HEK293T (cell line): ENCODE measurements around the gene ZIC1.

Experiments used
- CTCF ChIA-PET: fragments of 350-600 bp; formaldehyde crosslinking; extraction: SDS; loops from one replicate; lab custom pipeline; 2021; ENCODE audit warnings: antibody characterized with exemption, inconsistent platforms; lab: Yijun Ruan, JAX
- POLR2A ChIA-PET: fragments of 350-600 bp; formaldehyde crosslinking; extraction: SDS; loops from one replicate; lab custom pipeline; 2020; ENCODE audit warnings: antibody characterized with exemption, inconsistent platforms; lab: Yijun Ruan, JAX
- DNase-seq: peaks from one replicate; pipeline ENCODE4 v3.0.0; 2012; ENCODE audit warnings: mixed read lengths; ENCODE audit errors: extremely low spot score
- ARNT ChIP-seq: fragments of 450-650 bp; IDR thresholded peaks from 2 replicates; pipeline ENCODE4 v1.6.1; 2017; ENCODE audit warnings: mild to moderate bottlenecking
- BHLHE40 ChIP-seq: fragments of 450-650 bp; IDR thresholded peaks from 2 replicates; pipeline ENCODE4 v1.6.1; 2016; ENCODE audit warnings: mild to moderate bottlenecking, moderate library complexity, borderline replicate concordance
- CTBP1 ChIP-seq: fragments of 450-650 bp; IDR thresholded peaks from 2 replicates; pipeline ENCODE4 v1.6.1; 2016; ENCODE audit warnings: borderline replicate concordance
- ELF4 ChIP-seq: fragments of 450-650 bp; IDR thresholded peaks from 2 replicates; pipeline ENCODE4 v1.6.1; 2017; ENCODE audit warnings: antibody characterized with exemption
- FOXA1 ChIP-seq: fragments of 450-650 bp; IDR thresholded peaks from 2 replicates; pipeline ENCODE4 v1.6.1; 2016; ENCODE audit warnings: mild to moderate bottlenecking
- FOXK2 ChIP-seq: fragments of 450-650 bp; IDR thresholded peaks from 2 replicates; pipeline ENCODE4 v1.6.1; 2016; ENCODE audit warnings: mild to moderate bottlenecking
- FOXM1 ChIP-seq: fragments of 450-650 bp; IDR thresholded peaks from 2 replicates; pipeline ENCODE4 v1.6.1; 2017; ENCODE audit warnings: mild to moderate bottlenecking, borderline replicate concordance
- HDGF ChIP-seq: fragments of 450-650 bp; IDR thresholded peaks from 2 replicates; pipeline ENCODE4 v1.6.1; 2017; ENCODE audit warnings: antibody characterized with exemption, borderline replicate concordance
- L3MBTL2 ChIP-seq: fragments of 450-650 bp; conservative IDR thresholded peaks from 2 replicates; pipeline ENCODE4 v1.6.1; 2016; ENCODE audit warnings: mild to moderate bottlenecking
- LEF1 ChIP-seq: fragments of 450-650 bp; IDR thresholded peaks from 2 replicates; pipeline ENCODE4 v1.6.1; 2017; ENCODE audit warnings: mild to moderate bottlenecking, borderline replicate concordance
- NFRKB ChIP-seq: fragments of 450-650 bp; IDR thresholded peaks from 2 replicates; pipeline ENCODE4 v1.6.1; 2016; ENCODE audit warnings: mild to moderate bottlenecking, moderate library complexity
- SP1 ChIP-seq: fragments of 450-650 bp; IDR thresholded peaks from 2 replicates; pipeline ENCODE4 v1.6.1; 2017
- SUZ12 ChIP-seq: fragments of 450-650 bp; IDR thresholded peaks from 2 replicates; pipeline ENCODE4 v1.6.1; 2016; ENCODE audit warnings: mild to moderate bottlenecking
- TARDBP ChIP-seq: fragments of 450-650 bp; IDR thresholded peaks from 2 replicates; pipeline ENCODE4 v1.6.1; 2016
- ZNF384 ChIP-seq: fragments of 450-650 bp; IDR thresholded peaks from 2 replicates; pipeline ENCODE4 v1.6.1; 2016
- TF ChIP-seq, protein P1 (sequence below): fragments of 450-650 bp; IDR thresholded peaks from 2 replicates; pipeline ENCODE4 v1.6.1; 2016

ZIC1 gene

GRCh38 chr3:147410526-147411237 lies 1.5 kb downstream of the ZIC1 start:
- no peak for DNase-seq
- ChIA-PET POLR2A (no interaction called here), CTCF (no interaction called here)
- TF ChIP-seq CTBP1: no peak
- no peak for TF ChIP-seq ZNF384
- TF ChIP-seq NFRKB: no peak
- TF ChIP-seq ELF4: no peak
- no peak for TF ChIP-seq FOXM1
- TF ChIP-seq L3MBTL2: no peak
- no peak for TF ChIP-seq FOXK2
- no peak for TF ChIP-seq FOXA1
- no peak for TF ChIP-seq SUZ12
- TF ChIP-seq TARDBP: no peak
- TF ChIP-seq SP1: no peak
- TF ChIP-seq, protein P1, sequence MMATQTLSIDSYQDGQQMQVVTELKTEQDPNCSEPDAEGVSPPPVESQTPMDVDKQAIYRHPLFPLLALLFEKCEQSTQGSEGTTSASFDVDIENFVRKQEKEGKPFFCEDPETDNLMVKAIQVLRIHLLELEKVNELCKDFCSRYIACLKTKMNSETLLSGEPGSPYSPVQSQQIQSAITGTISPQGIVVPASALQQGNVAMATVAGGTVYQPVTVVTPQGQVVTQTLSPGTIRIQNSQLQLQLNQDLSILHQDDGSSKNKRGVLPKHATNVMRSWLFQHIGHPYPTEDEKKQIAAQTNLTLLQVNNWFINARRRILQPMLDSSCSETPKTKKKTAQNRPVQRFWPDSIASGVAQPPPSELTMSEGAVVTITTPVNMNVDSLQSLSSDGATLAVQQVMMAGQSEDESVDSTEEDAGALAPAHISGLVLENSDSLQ: no peak
- TF ChIP-seq HDGF: no peak
- TF ChIP-seq ARNT: no peak
- no peak for TF ChIP-seq BHLHE40
- no peak for TF ChIP-seq LEF1

- TF ChIP-seq L3MBTL2: no peak
- TF ChIP-seq ZNF384: no peak
- TF ChIP-seq FOXK2: no peak
- no peak for TF ChIP-seq SUZ12
- no peak for TF ChIP-seq FOXM1
- ChIA-PET CTCF (no interaction called here), POLR2A (no interaction called here)
- no peak for DNase-seq
These were observed 2.2 kb downstream of the ZIC1 start for GRCh38 chr3:147411238-147411814.

DNA sequence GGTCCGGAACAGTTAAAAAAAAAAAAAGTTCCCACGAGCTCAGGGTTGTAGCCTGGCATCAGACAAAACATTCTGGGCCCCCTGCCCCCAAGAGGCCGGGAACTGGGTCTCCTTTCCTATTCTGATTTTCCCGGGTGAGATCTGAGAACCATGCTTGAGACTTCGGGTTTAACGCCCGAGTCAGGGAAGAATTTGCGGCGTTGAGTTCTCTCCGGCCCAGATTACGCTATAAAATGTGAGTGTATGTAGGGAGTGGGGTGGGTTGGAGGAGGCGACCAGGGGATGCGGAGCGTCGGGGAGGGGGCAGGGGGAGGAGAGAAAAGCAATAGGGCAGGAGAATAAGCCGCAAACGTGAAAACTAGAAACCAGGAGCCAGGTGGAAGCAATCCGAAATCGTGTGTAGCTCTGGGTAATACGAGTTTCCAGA lies 2.7 kb downstream of the ZIC1 start:
- no peak for TF ChIP-seq ZNF384
- POLR2A ChIA-PET: no interaction called here
- no peak for DNase-seq
- CTCF ChIA-PET: no interaction called here

- ChIA-PET CTCF (no interaction called here), POLR2A (no interaction called here)
- TF ChIP-seq BHLHE40: no peak
- no peak for TF ChIP-seq SUZ12
- TF ChIP-seq NFRKB: no peak
- TF ChIP-seq ZNF384: no peak
- TF ChIP-seq FOXA1: no peak
- DNase-seq: no peak
These were observed 3.2 kb downstream of the ZIC1 start for GRCh38 chr3:147412261-147412916.

- no peak for DNase-seq
- CTCF ChIA-PET: no interaction called here
- POLR2A ChIA-PET: no interaction called here
- no peak for TF ChIP-seq FOXM1
- TF ChIP-seq BHLHE40: no peak
- TF ChIP-seq SP1: no peak
- TF ChIP-seq HDGF: no peak
- TF ChIP-seq, protein P1: no peak
- no peak for TF ChIP-seq TARDBP
- TF ChIP-seq LEF1: no peak
- no peak for TF ChIP-seq FOXA1
- TF ChIP-seq SUZ12: no peak
- no peak for TF ChIP-seq ARNT
- TF ChIP-seq FOXK2: no peak
- TF ChIP-seq NFRKB: no peak
- TF ChIP-seq CTBP1: no peak
- no peak for TF ChIP-seq L3MBTL2
- TF ChIP-seq ZNF384: no peak
These were observed 3.9 kb downstream of the ZIC1 start for GRCh38 chr3:147412917-147413685.

DNA sequence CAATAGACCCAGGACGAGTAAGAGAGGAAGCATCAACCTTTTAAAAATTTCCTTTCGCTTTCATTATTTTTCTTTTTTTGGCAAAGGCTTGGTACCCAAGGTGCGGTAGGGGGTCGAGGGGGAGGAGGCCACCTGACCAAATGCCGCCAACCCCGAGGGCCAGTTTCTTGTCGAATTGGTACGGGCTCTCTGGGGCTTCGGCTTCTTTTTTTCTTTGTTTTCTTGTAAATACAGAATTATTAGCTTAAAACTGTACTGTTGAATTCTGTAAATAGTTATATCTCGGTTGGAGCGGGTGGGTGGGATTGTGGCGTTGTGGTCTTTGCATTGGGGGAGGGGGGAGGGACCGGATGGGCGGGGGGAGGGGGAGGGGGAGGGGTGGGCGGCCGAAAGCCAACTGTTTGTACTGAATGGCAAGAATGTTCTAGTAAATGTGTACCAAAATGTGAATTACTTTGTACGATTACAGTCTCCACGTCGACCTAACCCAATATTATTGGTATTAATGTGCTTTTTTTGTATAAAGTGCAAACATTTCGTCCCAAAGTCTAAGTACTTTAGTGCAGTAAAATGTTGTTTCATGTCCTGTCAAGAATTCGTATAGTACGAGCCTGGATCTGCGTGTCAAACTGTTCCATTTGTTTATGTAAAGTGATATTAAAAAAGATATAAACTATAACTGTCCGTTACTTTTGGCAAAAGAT lies 4.7 kb downstream of the ZIC1 start:
- ChIA-PET POLR2A (no interaction called here), CTCF (no interaction called here)
- DNase-seq: no peak
- TF ChIP-seq CTBP1 (no peak), FOXK2 (no peak), HDGF (no peak), ARNT (no peak), LEF1 (no peak), FOXA1 (no peak), SP1 (no peak), SUZ12 (no peak), FOXM1 (no peak), NFRKB (no peak), ZNF384 (no peak)
- TF ChIP-seq, protein P1: no peak
